ENCODE measurements around the gene TM9SF1.

DNA sequence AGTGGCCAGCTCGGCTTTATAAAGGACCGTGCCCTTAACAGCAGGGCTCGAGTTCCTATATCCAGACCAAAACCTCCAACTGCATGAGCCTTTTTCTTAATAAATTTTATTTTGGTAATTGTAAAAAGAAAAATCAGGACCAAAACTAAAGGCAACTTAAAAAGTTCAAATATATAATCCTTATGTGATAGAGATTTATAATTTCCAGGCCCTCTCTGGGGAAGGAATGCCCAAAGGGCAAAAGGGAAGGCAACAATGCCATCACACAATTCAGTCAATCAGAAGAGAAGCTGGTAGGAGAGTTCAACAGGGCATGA lies 6.2 kb downstream of the TM9SF1 start:
- TF ChIP-seq, protein P1, sequence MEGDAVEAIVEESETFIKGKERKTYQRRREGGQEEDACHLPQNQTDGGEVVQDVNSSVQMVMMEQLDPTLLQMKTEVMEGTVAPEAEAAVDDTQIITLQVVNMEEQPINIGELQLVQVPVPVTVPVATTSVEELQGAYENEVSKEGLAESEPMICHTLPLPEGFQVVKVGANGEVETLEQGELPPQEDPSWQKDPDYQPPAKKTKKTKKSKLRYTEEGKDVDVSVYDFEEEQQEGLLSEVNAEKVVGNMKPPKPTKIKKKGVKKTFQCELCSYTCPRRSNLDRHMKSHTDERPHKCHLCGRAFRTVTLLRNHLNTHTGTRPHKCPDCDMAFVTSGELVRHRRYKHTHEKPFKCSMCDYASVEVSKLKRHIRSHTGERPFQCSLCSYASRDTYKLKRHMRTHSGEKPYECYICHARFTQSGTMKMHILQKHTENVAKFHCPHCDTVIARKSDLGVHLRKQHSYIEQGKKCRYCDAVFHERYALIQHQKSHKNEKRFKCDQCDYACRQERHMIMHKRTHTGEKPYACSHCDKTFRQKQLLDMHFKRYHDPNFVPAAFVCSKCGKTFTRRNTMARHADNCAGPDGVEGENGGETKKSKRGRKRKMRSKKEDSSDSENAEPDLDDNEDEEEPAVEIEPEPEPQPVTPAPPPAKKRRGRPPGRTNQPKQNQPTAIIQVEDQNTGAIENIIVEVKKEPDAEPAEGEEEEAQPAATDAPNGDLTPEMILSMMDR (IDR thresholded peaks at IDR 0.05) = no peak
- no peak for TF ChIP-seq POLR2A (IDR thresholded peaks at IDR 0.05)

Measured in lower leg skin (tissue), 3 donors.